ENCODE measurements around the gene ANO8. TPM values are rescaled to one million over a fixed set of nuclear protein-coding genes. Genes with fewer than 3 reads are reported as not detected.
"Not testable (repeated sequence)": the region's sequence is repeated elsewhere in the genome, so short reads cannot be mapped to it uniquely, and the experiment has no call there.

Gene ANO8
- total and polyA plus RNA-seq, 3 experiments from 2014 or later, result 0.43 to 5.1 (median 4.1) TPM

DNA sequence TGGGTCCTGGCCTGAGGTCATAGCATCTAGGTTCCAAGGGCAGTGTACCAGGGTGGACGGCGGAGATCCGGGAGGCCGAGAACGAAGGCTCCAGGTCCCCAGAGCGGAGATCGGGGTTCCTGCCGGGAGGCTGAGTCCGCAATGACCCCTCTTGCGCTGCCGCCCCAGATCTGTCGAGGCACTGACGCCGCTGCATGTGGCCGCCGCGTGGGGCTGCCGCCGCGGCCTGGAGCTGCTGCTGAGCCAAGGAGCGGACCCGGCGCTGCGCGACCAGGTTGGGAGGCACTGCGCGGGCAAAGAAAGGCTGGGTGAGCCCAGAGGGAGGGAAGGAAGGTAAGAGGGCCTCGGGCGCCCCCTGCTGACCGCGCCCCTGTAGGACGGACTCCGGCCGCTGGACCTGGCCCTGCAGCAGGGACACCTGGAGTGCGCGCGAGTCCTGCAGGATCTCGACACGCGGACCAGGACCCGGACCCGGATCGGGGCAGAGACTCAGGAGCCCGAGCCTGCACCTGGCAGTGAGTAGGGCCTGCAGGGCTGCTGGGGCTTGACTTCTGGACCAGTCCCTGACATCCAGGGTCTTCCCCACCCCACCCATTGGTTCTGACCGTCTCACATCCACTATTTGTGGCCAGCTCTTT is 52.0 kb downstream of the ANO8 start:
- H3K9me3 Mint-ChIP-seq, result no peaks in the 10 kb centered on the region
- H3K4me3 Mint-ChIP-seq, result peak overlapping the region; percentile 36 to 85 (median 82)
- H3K36me3 Mint-ChIP-seq, result peaks cover 0 to 10% (median under 1%) of the 10 kb centered on the region in 3 donors
- no peak overlapping the region for H3K27ac ChIP-seq (ENCODE audit: low read depth, low read length)
- no peaks in the 10 kb centered on the region for H3K27me3 ChIP-seq (ENCODE audit: insufficient read depth, low read length, poor library complexity, severe bottlenecking)
- peak overlapping the region; percentile 70 for H3K4me3 ChIP-seq (ENCODE audit: low read length)
- no peaks in the 10 kb centered on the region for H3K36me3 ChIP-seq (ENCODE audit: insufficient read depth, low read length)
- no peaks in the 10 kb centered on the region for H3K9me3 ChIP-seq (ENCODE audit: low read length)
- H3K4me1 Mint-ChIP-seq, result peaks cover 4 to 10% (median 4%) of the 10 kb centered on the region in 3 donors
- CTCF ChIA-PET, result interaction anchor here (0.8 to 8.8 kb wide), 16 partner anchors 9 to 511 kb away, joined by 3 to 93 read pairs (median 4); partner anchors contain the start of genes BABAM1, USE1 and USHBP1
- POLR2A ChIA-PET, result interaction anchor here (0.8 to 1.2 kb wide), 3 partner anchors 15 to 77 kb away, joined by 3 read pairs; partner anchors contain the start of genes BABAM1 and USE1
- peak; percentile 65 to 81 (median 72) for DNase-seq
- peaks cover 9% of the 10 kb centered on the region for H3K4me1 ChIP-seq (ENCODE audit: insufficient read depth, low read length)
- peaks cover 0 to 4% of the 10 kb centered on the region in 2 donors for H3K27me3 Mint-ChIP-seq
- H3K27ac Mint-ChIP-seq, result peak overlapping the region in 1 of 8 donors; percentile 26

GRCh38 chr19:17281391-17282304 is 53.0 kb downstream of the ANO8 start, which contains the start of gene ANKLE1:
Gene ANKLE1 (plus strand): TSS chr19:17281901. CDS start chr19:17281921, 20 bp downstream.
- H3K4me3 Mint-ChIP-seq, result peak within 1 kb of the TSS; percentile 37 to 85 (median 82)
- H3K27ac Mint-ChIP-seq, result peak within 1 kb of the TSS in 1 of 8 donors; percentile 72
- peaks cover 4 to 10% (median 5%) of the 10 kb centered on the region in 3 donors for H3K4me1 Mint-ChIP-seq
- Histone ChIP-seq H3K4me1 (ENCODE audit: insufficient read depth, low read length) (peaks cover 9% of the 10 kb centered on the region), H3K36me3 (ENCODE audit: insufficient read depth, low read length) (peaks cover 2% of the 10 kb centered on the region), H3K27ac (ENCODE audit: low read depth, low read length) (no peak within 1 kb of the TSS), H3K27me3 (ENCODE audit: insufficient read depth, low read length, poor library complexity, severe bottlenecking) (no peaks in the 10 kb centered on the region), H3K9me3 (ENCODE audit: low read length) (no peaks in the 10 kb centered on the region), H3K4me3 (ENCODE audit: low read length) (peak within 1 kb of the TSS; percentile 70)
- ChIA-PET POLR2A (interaction anchor here (0.8 to 1.2 kb wide), 4 partner anchors 14 to 76 kb away, joined by 3 to 4 read pairs (median 3); partner anchors contain the start of genes BABAM1 and USE1), CTCF (interaction anchor here (0.7 to 8.8 kb wide), 12 partner anchors 9 to 510 kb away, joined by 3 to 93 read pairs (median 4); partner anchors contain the start of genes BABAM1 and USHBP1)
- no peaks in the 10 kb centered on the region for H3K9me3 Mint-ChIP-seq
- H3K27me3 Mint-ChIP-seq, result no peaks in the 10 kb centered on the region
- H3K36me3 Mint-ChIP-seq, result peaks cover 0 to 20% (median 4%) of the 10 kb centered on the region in 3 donors
- DNase-seq, result peak in 1 of 5 donors; percentile 58

- H3K27me3 ChIP-seq (ENCODE audit: insufficient read depth, low read length, poor library complexity, severe bottlenecking), result no peaks in the 10 kb centered on the region
- H3K27ac Mint-ChIP-seq, result no peak overlapping the region
- H3K4me1 ChIP-seq (ENCODE audit: insufficient read depth, low read length), result peaks cover 9% of the 10 kb centered on the region
- H3K4me3 ChIP-seq (ENCODE audit: low read length), result no peak overlapping the region
- peaks cover 15% of the 10 kb centered on the region for H3K36me3 ChIP-seq (ENCODE audit: insufficient read depth, low read length)
- no peak overlapping the region for H3K27ac ChIP-seq (ENCODE audit: low read depth, low read length)
- H3K4me1 Mint-ChIP-seq, result peaks cover 4 to 10% (median 5%) of the 10 kb centered on the region in 3 donors
- no peak for DNase-seq
- H3K9me3 Mint-ChIP-seq, result no peaks in the 10 kb centered on the region
- H3K27me3 Mint-ChIP-seq, result no peaks in the 10 kb centered on the region
- H3K4me3 Mint-ChIP-seq, result peak overlapping the region in 2 of 7 donors; percentile 9 to 54
- POLR2A ChIA-PET, result interaction anchor here (0.8 kb wide), 1 partner anchor 30 kb away, joined by 4 read pairs; the partner anchor contains the start of gene DDA1
- no peaks in the 10 kb centered on the region for H3K9me3 ChIP-seq (ENCODE audit: low read length)
- CTCF ChIA-PET, result interaction anchor here (4.5 to 8.8 kb wide), 3 partner anchors 12 to 508 kb away, joined by 23 to 93 read pairs (median 24); partner anchors contain the start of genes BABAM1 and USHBP1
- H3K36me3 Mint-ChIP-seq, result peaks cover 0 to 38% (median 7%) of the 10 kb centered on the region in 3 donors
Observed at GRCh38 chr19:17279436-17279835, 55.2 kb downstream of the ANO8 start.

DNA sequence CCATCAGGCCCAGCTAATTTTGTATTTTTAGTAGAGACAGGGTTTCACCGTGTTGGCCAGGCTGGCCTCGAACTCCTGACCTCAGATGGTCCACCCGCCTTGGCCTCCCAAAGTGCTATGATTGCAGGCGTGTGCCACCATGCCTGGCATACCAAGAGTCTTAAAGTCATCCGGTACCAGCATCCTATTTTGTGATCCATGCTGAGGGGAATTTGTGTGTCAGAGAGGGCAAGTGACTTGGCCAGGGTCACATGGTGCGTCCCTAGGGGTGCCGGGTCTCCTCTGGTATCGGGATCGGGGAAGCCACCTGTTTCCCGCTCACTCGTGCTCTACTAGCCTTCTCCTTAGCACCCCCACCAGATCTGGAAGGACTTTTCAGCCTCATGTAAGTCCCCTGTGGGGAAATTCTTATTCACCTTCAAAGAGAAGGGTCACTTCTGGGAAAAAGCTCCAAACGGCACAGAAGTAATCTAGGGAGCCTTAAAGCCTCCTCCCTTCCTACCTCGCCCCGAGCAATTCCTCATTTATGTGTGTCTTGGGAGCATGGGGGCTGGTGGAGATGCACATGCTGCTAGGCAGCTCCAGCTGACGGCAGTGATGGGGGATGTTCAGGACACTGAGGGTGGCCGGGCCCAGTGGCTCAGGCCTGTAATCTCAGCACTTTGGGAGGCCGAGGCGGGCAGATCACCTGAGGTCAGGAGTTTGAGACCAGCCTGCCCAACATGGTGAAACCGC is 59.0 kb downstream of the ANO8 start:
- CTCF ChIA-PET, result no interaction called here
- no peaks in the 10 kb centered on the region for H3K27me3 ChIP-seq (ENCODE audit: insufficient read depth, low read length, poor library complexity, severe bottlenecking)
- peak overlapping the region in 1 of 8 donors; percentile 26 for H3K27ac Mint-ChIP-seq
- peaks cover 0 to 60% (median 10%) of the 10 kb centered on the region in 3 donors for H3K36me3 Mint-ChIP-seq
- H3K36me3 ChIP-seq (ENCODE audit: insufficient read depth, low read length), result peaks cover 33% of the 10 kb centered on the region
- H3K4me1 ChIP-seq (ENCODE audit: insufficient read depth, low read length), result no peaks in the 10 kb centered on the region
- H3K4me1 Mint-ChIP-seq, result peaks cover 0 to 1% (median 0%) of the 10 kb centered on the region in 3 donors
- H3K4me3 ChIP-seq (ENCODE audit: low read length), result no peak overlapping the region
- no peaks in the 10 kb centered on the region for H3K9me3 Mint-ChIP-seq
- POLR2A ChIA-PET, result interaction anchor here (0.7 kb wide), 1 partner anchor 109 kb away, joined by 4 read pairs; no protein-coding TSS in a partner anchor
- no peaks in the 10 kb centered on the region for H3K9me3 ChIP-seq (ENCODE audit: low read length)
- no peak for DNase-seq
- H3K4me3 Mint-ChIP-seq, result no peak overlapping the region
- H3K27ac ChIP-seq (ENCODE audit: low read depth, low read length), result no peak overlapping the region
- no peaks in the 10 kb centered on the region for H3K27me3 Mint-ChIP-seq

- peaks cover 0 to 66% (median 12%) of the 10 kb centered on the region in 3 donors for H3K36me3 Mint-ChIP-seq
- H3K4me1 ChIP-seq (ENCODE audit: insufficient read depth, low read length); H3K27ac ChIP-seq (ENCODE audit: low read depth, low read length); H3K4me3 Mint-ChIP-seq; H3K27me3 Mint-ChIP-seq; H3K27me3 ChIP-seq (ENCODE audit: insufficient read depth, low read length, poor library complexity, severe bottlenecking); H3K4me3 ChIP-seq (ENCODE audit: low read length); H3K9me3 Mint-ChIP-seq; H3K4me1 Mint-ChIP-seq; DNase-seq; CTCF ChIA-PET; H3K9me3 ChIP-seq (ENCODE audit: low read length); H3K27ac Mint-ChIP-seq: not testable (repeated sequence)
- POLR2A ChIA-PET, result interaction anchor here (0.7 kb wide), 1 partner anchor 110 kb away, joined by 4 read pairs; no protein-coding TSS in a partner anchor
- H3K36me3 ChIP-seq (ENCODE audit: insufficient read depth, low read length), result peaks cover 33% of the 10 kb centered on the region
Observed at GRCh38 chr19:17274892-17275291, 59.8 kb downstream of the ANO8 start.

Other genes starting within 250 kb of the ANO8 start
- gene USE1, start 119.5 kb downstream of the ANO8 start, total RNA-seq, result 10 to 100 TPM; 31.9 to 35.4 TPM
- gene USE1, start 119.5 kb downstream of the ANO8 start, polyA plus RNA-seq, result 33.6 TPM
- 10 to 100 TPM; 15.0 to 16.8 TPM for gene OCEL1, start 108.6 kb downstream of the ANO8 start, total RNA-seq
- gene OCEL1, start 108.6 kb downstream of the ANO8 start, polyA plus RNA-seq, result 35.5 TPM
- gene NR2F6, start 88.9 kb downstream of the ANO8 start, total RNA-seq, result 1 to 10 TPM; 7.4 to 7.8 TPM
- gene NR2F6, start 88.9 kb downstream of the ANO8 start, polyA plus RNA-seq, result 0.94 TPM
- gene USHBP1, start 70.1 kb downstream of the ANO8 start, total RNA-seq, result under 1 TPM; 0.07 to 0.27 TPM
- not detected for gene USHBP1, start 70.1 kb downstream of the ANO8 start, polyA plus RNA-seq
- 100 to 1,000 TPM; 124 to 132 TPM for gene BABAM1, start 67.4 kb downstream of the ANO8 start, total RNA-seq
- gene BABAM1, start 67.4 kb downstream of the ANO8 start, polyA plus RNA-seq, result 114 TPM
- 10 to 100 TPM; 15.2 to 16.2 TPM for gene ANKLE1, start 53.0 kb downstream of the ANO8 start, total RNA-seq
- 0.47 TPM for gene ANKLE1, start 53.0 kb downstream of the ANO8 start, polyA plus RNA-seq
- 1 to 10 TPM; 5.2 to 6.0 TPM for gene ABHD8, start 31.4 kb downstream of the ANO8 start, total RNA-seq
- 8.3 TPM for gene ABHD8, start 31.4 kb downstream of the ANO8 start, polyA plus RNA-seq
- gene MRPL34, start 29.0 kb downstream of the ANO8 start, total RNA-seq, result 100 to 1,000 TPM; 136 to 138 TPM
- 227 TPM for gene MRPL34, start 29.0 kb downstream of the ANO8 start, polyA plus RNA-seq
- 10 to 100 TPM; 47.9 to 51.1 TPM for gene DDA1, start 25.3 kb downstream of the ANO8 start, total RNA-seq
- 34.7 TPM for gene DDA1, start 25.3 kb downstream of the ANO8 start, polyA plus RNA-seq
- 10 to 100 TPM; 47.3 to 55.7 TPM for gene GTPBP3, start 2.7 kb upstream of the ANO8 start, total RNA-seq
- 13.3 TPM for gene GTPBP3, start 2.7 kb upstream of the ANO8 start, polyA plus RNA-seq
- gene PLVAP, start 42.5 kb upstream of the ANO8 start, total RNA-seq, result not detected
- gene PLVAP, start 42.5 kb upstream of the ANO8 start, polyA plus RNA-seq, result not detected
- 1 to 10 TPM; 1.1 to 1.5 TPM for gene CCDC194, start 59.3 kb upstream of the ANO8 start, total RNA-seq
- gene CCDC194, start 59.3 kb upstream of the ANO8 start, polyA plus RNA-seq, result not detected
- 100 to 1,000 TPM; 116 to 124 TPM for gene BST2, start 70.8 kb upstream of the ANO8 start, total RNA-seq
- 192 TPM for gene BST2, start 70.8 kb upstream of the ANO8 start, polyA plus RNA-seq
- gene MVB12A, start 85.2 kb upstream of the ANO8 start, total RNA-seq, result 10 to 100 TPM; 34.5 to 39.2 TPM
- 26.9 TPM for gene MVB12A, start 85.2 kb upstream of the ANO8 start, polyA plus RNA-seq
- gene TMEM221, start 113.8 kb upstream of the ANO8 start, total RNA-seq, result not detected
- not detected for gene TMEM221, start 113.8 kb upstream of the ANO8 start, polyA plus RNA-seq
- gene NXNL1, start 126.1 kb upstream of the ANO8 start, total RNA-seq, result not detected
- not detected for gene NXNL1, start 126.1 kb upstream of the ANO8 start, polyA plus RNA-seq
- 1 to 10 TPM; 2.0 to 3.7 TPM for gene SLC27A1, start 135.7 kb upstream of the ANO8 start, total RNA-seq
- 6.6 TPM for gene SLC27A1, start 135.7 kb upstream of the ANO8 start, polyA plus RNA-seq
- gene PGLS, start 176.8 kb upstream of the ANO8 start, total RNA-seq, result 10 to 100 TPM; 56.6 to 71.1 TPM
- 78.4 TPM for gene PGLS, start 176.8 kb upstream of the ANO8 start, polyA plus RNA-seq
- 100 to 1,000 TPM in 1 of 2 experiments, 10 to 100 TPM in 1; 94.8 to 104 TPM for gene COLGALT1, start 220.8 kb upstream of the ANO8 start, total RNA-seq
- 25.3 TPM for gene COLGALT1, start 220.8 kb upstream of the ANO8 start, polyA plus RNA-seq

All from CD8-positive, alpha-beta memory T cell (primary cell).